ENCODE data around the gene KLHL22. TPM values are rescaled to one million over a fixed set of nuclear protein-coding genes. Genes with fewer than 3 reads are reported as not detected.

KLHL22 gene
- total RNA-seq, 5 donors from 2014 or later (not counting 1 experiment from before 2014, with no cell fraction given) = 42.0 to 57.8 (median 47.1) TPM

- peaks cover 11 to 46% of the 10 kb centered on the region in 2 donors for H3K36me3 ChIP-seq (ENCODE audit: control insufficient read depth in 2 of 2, extremely low read depth in 1 of 2, insufficient read depth in 1 of 2, low read length in 1 of 2)
Measured at GRCh38 chr22:20537983-20538382, 42.4 kb upstream of the KLHL22 start.

GRCh38 chr22:20537325-20537756 is 41.7 kb upstream of the KLHL22 start:
- DNase-seq (no peak), ATAC-seq (replicated peaks in 1 of 4) (no peak)
- no peak overlapping the region for H3K4me3 ChIP-seq (ENCODE audit: control insufficient read depth in 1 of 2, extremely low read depth in 1 of 2, low read length in 1 of 2)
- ChIA-PET POLR2A (no interaction called here), CTCF (no interaction called here)
- Mint-ChIP-seq H3K4me1 (peaks cover 41 to 51% (median 50%) of the 10 kb centered on the region in 3 donors), H3K36me3 (peaks cover 35% of the 10 kb centered on the region), H3K27ac (peak overlapping the region in 1 of 2 donors; percentile 41), H3K9me3 (no peaks in the 10 kb centered on the region), H3K27me3 (no peaks in the 10 kb centered on the region), H3K4me3 (no peak overlapping the region)
- no peak overlapping the region for H3K27ac ChIP-seq (ENCODE audit: low read length)
- H3K4me1 ChIP-seq (ENCODE audit: control insufficient read depth in 1 of 2, extremely low read depth in 1 of 2, insufficient read depth in 2 of 2, low read length in 2 of 2) = peaks cover 5 to 36% of the 10 kb centered on the region in 2 experiments
- no peaks in the 10 kb centered on the region for H3K27me3 ChIP-seq (replicated peaks in 1 of 2; ENCODE audit: control insufficient read depth in 2 of 2, extremely low read depth in 1 of 2, insufficient read depth in 2 of 2, low read length in 1 of 2)
- H3K9me3 ChIP-seq = no peaks in the 10 kb centered on the region
- H3K36me3 ChIP-seq (ENCODE audit: control insufficient read depth in 2 of 2, extremely low read depth in 1 of 2, insufficient read depth in 1 of 2, low read length in 1 of 2) = peaks cover 11 to 46% of the 10 kb centered on the region in 2 donors
- WGBS (ENCODE audit: insufficient coverage) = 89% methylated on average over 2 of the region's 3 CpGs

More at GRCh38 chr22:20537983-20538382, 42.4 kb upstream of the KLHL22 start:
- H3K27me3 Mint-ChIP-seq = no peaks in the 10 kb centered on the region
- ChIA-PET POLR2A (no interaction called here), CTCF (no interaction called here)
- H3K36me3 Mint-ChIP-seq = peaks cover 41% of the 10 kb centered on the region
- no peak overlapping the region for H3K4me3 Mint-ChIP-seq
- DNase-seq = no peak
- no peak for ATAC-seq (replicated peaks in 1 of 4)
- Histone ChIP-seq H3K27ac (ENCODE audit: low read length) (no peak overlapping the region), H3K9me3 (no peaks in the 10 kb centered on the region), H3K27me3 (replicated peaks in 1 of 2; ENCODE audit: control insufficient read depth in 2 of 2, extremely low read depth in 1 of 2, insufficient read depth in 2 of 2, low read length in 1 of 2) (no peaks in the 10 kb centered on the region), H3K4me1 (ENCODE audit: control insufficient read depth in 1 of 2, extremely low read depth in 1 of 2, insufficient read depth in 2 of 2, low read length in 2 of 2) (peaks cover 5 to 30% of the 10 kb centered on the region in 2 experiments), H3K4me3 (ENCODE audit: control insufficient read depth in 1 of 2, extremely low read depth in 1 of 2, low read length in 1 of 2) (no peak overlapping the region)
- H3K4me1 Mint-ChIP-seq = peaks cover 40 to 51% (median 49%) of the 10 kb centered on the region in 3 donors
- no peaks in the 10 kb centered on the region for H3K9me3 Mint-ChIP-seq
- H3K27ac Mint-ChIP-seq = no peak overlapping the region
- WGBS (ENCODE audit: insufficient coverage) = 98% methylated on average over 5 of the region's 7 CpGs

DNA sequence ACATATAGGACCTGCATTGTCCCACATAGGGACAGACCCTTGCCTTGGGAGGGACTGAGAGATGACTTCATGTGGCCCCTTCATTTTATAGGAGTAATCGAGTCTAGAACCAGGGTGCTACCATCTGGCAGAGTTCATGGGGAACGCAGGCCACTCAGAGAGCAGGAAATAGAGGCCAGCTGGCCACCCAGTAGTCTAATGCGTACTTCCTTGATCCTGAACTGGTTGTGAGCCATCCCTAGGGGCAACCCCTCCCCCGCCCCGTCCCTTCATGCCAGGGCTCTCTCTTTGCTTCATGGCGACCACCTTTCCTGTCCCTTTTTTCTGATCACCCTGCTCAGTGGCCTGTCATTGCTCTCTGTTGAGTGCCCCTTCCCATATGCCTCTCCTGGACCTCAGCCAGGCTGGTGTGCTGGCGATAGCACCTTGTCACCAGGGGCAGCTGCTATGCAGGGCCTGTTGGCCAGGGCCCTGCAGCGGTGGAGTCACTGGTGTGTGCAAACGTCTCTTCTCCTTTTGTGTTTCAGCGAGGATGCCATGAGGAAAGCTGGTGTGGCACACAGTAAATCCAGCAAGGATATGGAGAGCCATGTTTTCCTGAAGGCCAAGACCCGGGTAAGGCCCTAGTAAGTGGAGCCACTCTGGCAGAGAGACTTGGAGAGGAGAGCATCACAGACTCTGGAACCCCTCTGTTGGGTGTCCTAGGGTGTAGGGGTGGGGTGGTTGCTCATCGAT is 41.2 kb upstream of the KLHL22 start:
- CTCF ChIA-PET = interaction anchor here in 1 of 2 donors (0.5 kb wide), 1 partner anchor 12 kb away, joined by 3 read pairs; no protein-coding TSS in a partner anchor
- H3K4me3 Mint-ChIP-seq = no peak overlapping the region

DNA sequence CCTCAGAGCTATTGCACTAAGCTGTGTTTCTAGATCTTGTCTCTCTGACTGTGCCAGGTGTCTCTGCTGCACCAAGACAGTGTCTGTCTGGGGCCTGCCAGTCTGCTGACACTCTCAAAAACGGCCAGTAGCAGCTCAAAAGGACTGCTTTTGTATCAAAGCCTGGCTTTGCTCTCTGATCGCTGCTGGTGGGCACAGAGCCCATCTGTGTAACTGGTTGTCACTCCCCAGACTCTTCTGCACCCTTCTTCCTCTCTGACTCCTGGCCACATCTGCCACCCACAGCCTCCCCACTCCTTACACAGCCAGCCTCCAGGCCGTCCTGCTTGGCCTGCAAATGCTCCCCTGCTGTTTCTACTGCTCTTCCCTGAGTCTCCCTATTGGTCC is 38.3 kb upstream of the KLHL22 start:
- CTCF ChIA-PET = interaction anchor here in 1 of 2 donors (1.2 kb wide), 1 partner anchor 41 kb away, joined by 3 read pairs; no protein-coding TSS in a partner anchor
- no peaks in the 10 kb centered on the region for H3K27me3 ChIP-seq (replicated peaks in 1 of 2; ENCODE audit: control insufficient read depth in 2 of 2, extremely low read depth in 1 of 2, insufficient read depth in 2 of 2, low read length in 1 of 2)
- no peak overlapping the region for H3K4me3 ChIP-seq (ENCODE audit: control insufficient read depth in 1 of 2, extremely low read depth in 1 of 2, low read length in 1 of 2)
- Mint-ChIP-seq H3K9me3 (no peaks in the 10 kb centered on the region), H3K27ac (peak overlapping the region; percentile 75 to 90), H3K36me3 (peaks cover 25% of the 10 kb centered on the region), H3K4me1 (peaks cover 67 to 69% (median 68%) of the 10 kb centered on the region in 3 donors), H3K27me3 (no peaks in the 10 kb centered on the region), H3K4me3 (peak overlapping the region in 2 of 3 donors; percentile 35 to 63)
- H3K36me3 ChIP-seq (ENCODE audit: control insufficient read depth in 2 of 2, extremely low read depth in 1 of 2, insufficient read depth in 1 of 2, low read length in 1 of 2) = peaks cover 11 to 35% of the 10 kb centered on the region in 2 donors
- H3K4me1 ChIP-seq (ENCODE audit: control insufficient read depth in 1 of 2, extremely low read depth in 1 of 2, insufficient read depth in 2 of 2, low read length in 2 of 2) = peaks cover 24 to 61% of the 10 kb centered on the region in 2 experiments
- POLR2A ChIA-PET = no interaction called here
- H3K9me3 ChIP-seq = no peaks in the 10 kb centered on the region
- ATAC-seq (replicated peaks in 1 of 4) (peak in 3 of 4 experiments; percentile 19 to 42 (median 22)), DNase-seq (no peak)
- WGBS (ENCODE audit: insufficient coverage) = 50% methylated on average over 3 of the region's 3 CpGs
- H3K27ac ChIP-seq (ENCODE audit: low read length) = no peak overlapping the region

More for the DNA sequence above, 41.2 kb upstream of the KLHL22 start:
- ATAC-seq (replicated peaks in 1 of 4) = no peak
- DNase-seq = no peak
- Histone ChIP-seq H3K9me3 (no peaks in the 10 kb centered on the region), H3K4me3 (ENCODE audit: control insufficient read depth in 1 of 2, extremely low read depth in 1 of 2, low read length in 1 of 2) (no peak overlapping the region), H3K36me3 (ENCODE audit: control insufficient read depth in 2 of 2, extremely low read depth in 1 of 2, insufficient read depth in 1 of 2, low read length in 1 of 2) (peaks cover 11 to 42% of the 10 kb centered on the region in 2 donors), H3K4me1 (ENCODE audit: control insufficient read depth in 1 of 2, extremely low read depth in 1 of 2, insufficient read depth in 2 of 2, low read length in 2 of 2) (peaks cover 9 to 42% of the 10 kb centered on the region in 2 experiments), H3K27me3 (replicated peaks in 1 of 2; ENCODE audit: control insufficient read depth in 2 of 2, extremely low read depth in 1 of 2, insufficient read depth in 2 of 2, low read length in 1 of 2) (no peaks in the 10 kb centered on the region), H3K27ac (ENCODE audit: low read length) (no peak overlapping the region)
- Mint-ChIP-seq H3K27me3 (no peaks in the 10 kb centered on the region), H3K9me3 (no peaks in the 10 kb centered on the region), H3K36me3 (peaks cover 29% of the 10 kb centered on the region), H3K27ac (peak overlapping the region; percentile 13 to 75), H3K4me1 (peaks cover 47 to 52% (median 50%) of the 10 kb centered on the region in 3 donors)
- POLR2A ChIA-PET = no interaction called here
- 95% methylated on average over 12 of the region's 12 CpGs for WGBS (ENCODE audit: insufficient coverage)

DNA sequence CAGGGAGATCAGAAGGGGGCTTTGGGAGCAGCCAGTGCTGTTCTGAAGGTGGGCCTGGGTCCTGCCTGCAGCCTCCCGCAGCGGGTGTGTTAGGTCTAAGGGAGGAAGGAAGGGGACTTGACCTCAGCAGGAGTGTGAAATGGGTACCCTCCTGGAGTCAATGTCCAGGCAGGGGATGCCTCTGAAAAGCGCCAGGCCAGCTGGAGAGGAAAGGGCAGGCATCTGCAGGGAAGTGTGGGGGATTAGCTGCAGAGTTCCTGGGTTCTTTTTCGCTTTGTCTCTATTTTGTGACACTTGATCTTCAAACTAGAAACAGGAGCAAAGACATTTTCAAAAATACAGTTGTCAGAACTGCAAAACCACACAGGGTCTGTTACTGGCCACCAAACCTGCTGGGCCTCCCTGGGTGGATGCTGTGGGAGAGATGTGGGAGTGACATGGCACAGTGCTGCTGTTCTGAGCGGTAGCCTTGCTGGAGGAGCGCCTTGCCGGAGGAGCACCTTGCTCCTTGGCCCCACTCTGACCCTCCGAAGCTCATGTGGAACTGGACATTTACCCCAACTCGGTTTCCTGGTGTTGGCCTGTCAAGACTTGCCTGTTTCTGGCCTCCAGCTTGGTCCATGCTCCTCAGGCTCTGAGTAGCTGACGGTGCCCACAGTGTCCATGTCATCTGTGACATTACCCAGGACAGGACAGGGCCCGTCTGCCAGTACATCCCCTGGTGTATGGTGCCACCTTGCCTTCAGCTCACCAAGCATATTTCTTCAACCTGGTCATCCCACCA is 37.7 kb upstream of the KLHL22 start:
- Mint-ChIP-seq H3K4me1 (peaks cover 69 to 73% (median 72%) of the 10 kb centered on the region in 3 donors), H3K9me3 (no peaks in the 10 kb centered on the region), H3K27me3 (no peaks in the 10 kb centered on the region), H3K4me3 (peak overlapping the region; percentile 7 to 63 (median 35)), H3K27ac (peak overlapping the region; percentile 77 to 90), H3K36me3 (peaks cover 25% of the 10 kb centered on the region)
- Histone ChIP-seq H3K4me3 (ENCODE audit: control insufficient read depth in 1 of 2, extremely low read depth in 1 of 2, low read length in 1 of 2) (no peak overlapping the region), H3K27ac (ENCODE audit: low read length) (no peak overlapping the region), H3K9me3 (no peaks in the 10 kb centered on the region), H3K27me3 (replicated peaks in 1 of 2; ENCODE audit: control insufficient read depth in 2 of 2, extremely low read depth in 1 of 2, insufficient read depth in 2 of 2, low read length in 1 of 2) (no peaks in the 10 kb centered on the region), H3K4me1 (ENCODE audit: control insufficient read depth in 1 of 2, extremely low read depth in 1 of 2, insufficient read depth in 2 of 2, low read length in 2 of 2) (peaks cover 24 to 67% of the 10 kb centered on the region in 2 experiments), H3K36me3 (ENCODE audit: control insufficient read depth in 2 of 2, extremely low read depth in 1 of 2, insufficient read depth in 1 of 2, low read length in 1 of 2) (peaks cover 14 to 36% of the 10 kb centered on the region in 2 donors)
- POLR2A ChIA-PET = no interaction called here
- ATAC-seq (replicated peaks in 1 of 4) (peak in 2 of 4 experiments; percentile 5 to 11), DNase-seq (no peak)
- WGBS (ENCODE audit: insufficient coverage) = 90% methylated on average over 7 of the region's 11 CpGs
- CTCF ChIA-PET = interaction anchor here (1.0 to 1.4 kb wide), 3 partner anchors 24 to 42 kb away, joined by 3 to 4 read pairs (median 3); no protein-coding TSS in a partner anchor
